ENCODE measurements around the gene TNFRSF8. TPM values are rescaled to one million over a fixed set of nuclear protein-coding genes. Genes with fewer than 3 reads are reported as not detected.

TNFRSF8 gene
- total RNA-seq, 4 donors from 2014 or later: not detected

- no peak for DNase-seq
- H3K27me3 ChIP-seq: no peaks in the 10 kb centered on the region
- H3K4me3 ChIP-seq (replicated peaks in 1 of 3): no peak overlapping the region
- 82 to 89% methylated on average over 9 of the region's 9 CpGs for WGBS, 2 donors
- H3K4me1 ChIP-seq: peaks cover 7 to 36% of the 10 kb centered on the region in 2 donors
- no peak for TF ChIP-seq POLR2A (IDR thresholded peaks at IDR 0.05)
- TF ChIP-seq, protein P1, sequence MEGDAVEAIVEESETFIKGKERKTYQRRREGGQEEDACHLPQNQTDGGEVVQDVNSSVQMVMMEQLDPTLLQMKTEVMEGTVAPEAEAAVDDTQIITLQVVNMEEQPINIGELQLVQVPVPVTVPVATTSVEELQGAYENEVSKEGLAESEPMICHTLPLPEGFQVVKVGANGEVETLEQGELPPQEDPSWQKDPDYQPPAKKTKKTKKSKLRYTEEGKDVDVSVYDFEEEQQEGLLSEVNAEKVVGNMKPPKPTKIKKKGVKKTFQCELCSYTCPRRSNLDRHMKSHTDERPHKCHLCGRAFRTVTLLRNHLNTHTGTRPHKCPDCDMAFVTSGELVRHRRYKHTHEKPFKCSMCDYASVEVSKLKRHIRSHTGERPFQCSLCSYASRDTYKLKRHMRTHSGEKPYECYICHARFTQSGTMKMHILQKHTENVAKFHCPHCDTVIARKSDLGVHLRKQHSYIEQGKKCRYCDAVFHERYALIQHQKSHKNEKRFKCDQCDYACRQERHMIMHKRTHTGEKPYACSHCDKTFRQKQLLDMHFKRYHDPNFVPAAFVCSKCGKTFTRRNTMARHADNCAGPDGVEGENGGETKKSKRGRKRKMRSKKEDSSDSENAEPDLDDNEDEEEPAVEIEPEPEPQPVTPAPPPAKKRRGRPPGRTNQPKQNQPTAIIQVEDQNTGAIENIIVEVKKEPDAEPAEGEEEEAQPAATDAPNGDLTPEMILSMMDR (IDR thresholded peaks at IDR 0.05): no peak
- intact Hi-C loops (cut with DNase I): no loop called here
- no peak overlapping the region for H3K27ac ChIP-seq
- no peaks in the 10 kb centered on the region for H3K36me3 ChIP-seq
- no peaks in the 10 kb centered on the region for H3K9me3 ChIP-seq
Measured at GRCh38 chr1:12170263-12170671, 107.2 kb downstream of the TNFRSF8 start.

GRCh38 chr1:12171206-12172041 is 108.3 kb downstream of the TNFRSF8 start:
- intact Hi-C loops (cut with DNase I): no loop called here
- DNase-seq: no peak
- no peak for TF ChIP-seq POLR2A (IDR thresholded peaks at IDR 0.05)
- TF ChIP-seq, protein P1 (IDR thresholded peaks at IDR 0.05): no peak
- no peak overlapping the region for H3K4me3 ChIP-seq (replicated peaks in 1 of 3)
- no peaks in the 10 kb centered on the region for H3K27me3 ChIP-seq
- no peaks in the 10 kb centered on the region for H3K36me3 ChIP-seq
- no peaks in the 10 kb centered on the region for H3K9me3 ChIP-seq
- no peak overlapping the region for H3K27ac ChIP-seq
- WGBS, 2 donors: 93% methylated on average over 12 of the region's 12 CpGs
- peaks cover 7 to 40% of the 10 kb centered on the region in 2 donors for H3K4me1 ChIP-seq

DNA sequence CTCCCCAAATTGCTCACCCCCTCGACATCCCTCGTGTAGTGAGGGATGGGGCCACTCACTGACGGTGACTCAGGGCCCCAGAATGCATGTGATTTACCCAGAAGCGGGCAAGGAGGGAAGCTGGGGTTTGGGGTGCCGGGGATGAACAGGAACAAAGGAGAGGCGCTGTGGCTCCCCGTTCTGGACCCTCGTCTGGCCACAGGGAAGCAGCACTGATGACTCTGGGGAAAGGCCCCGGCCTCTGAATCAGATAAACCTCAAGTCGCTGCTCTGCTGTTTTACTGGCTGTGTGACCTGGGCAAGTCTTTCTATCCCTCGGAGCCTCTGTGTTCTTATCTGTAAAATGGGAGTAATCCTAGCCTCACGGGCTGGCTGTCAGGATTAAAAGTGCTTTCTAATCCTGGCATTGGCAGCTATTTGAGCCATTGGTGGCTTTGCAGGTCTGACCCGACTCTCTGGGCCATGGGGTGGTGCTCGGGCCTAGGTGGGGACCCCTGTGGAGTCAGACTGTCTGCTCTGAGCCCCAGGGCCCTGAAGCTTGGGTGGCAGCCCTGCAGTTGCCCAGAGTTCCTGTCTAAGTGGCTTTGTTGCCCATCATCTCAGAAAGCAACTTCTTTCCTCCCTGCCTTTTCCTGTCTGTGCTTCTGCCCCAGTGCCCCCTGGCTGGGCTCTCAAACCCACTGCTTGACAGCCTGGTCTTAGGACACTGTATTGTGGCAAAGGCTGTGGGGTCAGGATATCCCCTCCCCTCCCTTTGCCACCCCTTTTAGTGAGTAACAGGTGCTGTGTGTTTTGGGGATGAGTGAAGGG is 109.1 kb downstream of the TNFRSF8 start:
- no peaks in the 10 kb centered on the region for H3K27me3 ChIP-seq
- no peak overlapping the region for H3K27ac ChIP-seq
- DNase-seq: no peak
- no peak for TF ChIP-seq POLR2A (IDR thresholded peaks at IDR 0.05)
- TF ChIP-seq, protein P1 (IDR thresholded peaks at IDR 0.05): no peak
- H3K36me3 ChIP-seq: no peaks in the 10 kb centered on the region
- peaks cover 6 to 40% of the 10 kb centered on the region in 2 donors for H3K4me1 ChIP-seq
- H3K9me3 ChIP-seq: no peaks in the 10 kb centered on the region
- intact Hi-C loops (cut with DNase I): no loop called here
- no peak overlapping the region for H3K4me3 ChIP-seq (replicated peaks in 1 of 3)
- WGBS, 2 donors: 78 to 87% methylated on average over 12 to 14 of the region's 14 CpGs

GRCh38 chr1:12173041-12173509 is 110.0 kb downstream of the TNFRSF8 start:
- WGBS, 2 donors: 90 to 93% methylated on average over 3 of the region's 3 CpGs
- TF ChIP-seq, protein P1 (IDR thresholded peaks at IDR 0.05): no peak
- no peak for TF ChIP-seq POLR2A (IDR thresholded peaks at IDR 0.05)
- DNase-seq: no peak
- intact Hi-C loops (cut with DNase I): no loop called here
- H3K27ac ChIP-seq: peak overlapping the region in 2 of 3 donors; percentile 15 to 28
- H3K36me3 ChIP-seq: no peaks in the 10 kb centered on the region
- peaks cover 4 to 47% of the 10 kb centered on the region in 2 donors for H3K4me1 ChIP-seq
- H3K9me3 ChIP-seq: no peaks in the 10 kb centered on the region
- no peaks in the 10 kb centered on the region for H3K27me3 ChIP-seq
- H3K4me3 ChIP-seq (replicated peaks in 1 of 3): no peak overlapping the region

Measured in thyroid gland (tissue), 4 donors.